H1 (cell line): ENCODE data around the gene PLXDC2. TPM values are rescaled to one million over a fixed set of nuclear protein-coding genes. Genes with fewer than 3 reads are reported as not detected.

Source experiments
- CTCF ChIA-PET: fragments of 300-600 bp; sonication (Branson Sonifier 250); formaldehyde crosslinking; loops from one replicate; lab custom pipeline; 2021; ENCODE audit not compliant: partially characterized antibody; lab: Charles Lee
- POLR2A ChIA-PET: fragments of 300-600 bp; sonication (Branson Sonifier 250); formaldehyde crosslinking; loops from one replicate; lab custom pipeline; 2021; ENCODE audit warnings: inconsistent platforms; ENCODE audit not compliant: partially characterized antibody; lab: Charles Lee
- DNase-seq, 2 experiments: peaks; one replicate each; pipeline versions ENCODE4 v3.0.0 to v3.0.0-alpha.2; 2010 to 2022; ENCODE audit warnings: low spot score in 2 of 2, low read depth in 1 of 2, mixed read lengths in 1 of 2
- FAIRE-seq: peaks from 2 replicates; lab custom pipeline; 2011; peaks lifted over from hg19 to GRCh38; lab: Jason Lieb, UNC
- H2AFZ ChIP-seq: 2 replicates; pipeline ENCODE4 v1.8.1; 2012; ENCODE audit warnings: low read length, inconsistent platforms
- H2AK5ac ChIP-seq: 2 replicates; pipeline ENCODE4 v1.6.1; 2013; ENCODE audit warnings: low read depth, low read length
- H2BK120ac ChIP-seq: replicated peaks from 2 replicates; pipeline ENCODE3; 2013; ENCODE audit warnings: low read depth, low read length, inconsistent platforms
- H2BK12ac ChIP-seq: 2 replicates; pipeline ENCODE4 v1.6.1; 2013; ENCODE audit warnings: low read depth, low read length
- H2BK15ac ChIP-seq: 2 replicates; pipeline ENCODE4 v1.6.1; 2013; ENCODE audit warnings: low read length
- H2BK20ac ChIP-seq: 2 replicates; pipeline ENCODE4 v1.6.1; 2013; ENCODE audit warnings: low read length
- H2BK5ac ChIP-seq: 2 replicates; pipeline ENCODE4 v1.6.1; 2013; ENCODE audit warnings: low read depth, low read length
- H3K14ac ChIP-seq: 2 replicates; pipeline ENCODE4 v1.6.1; 2013; ENCODE audit warnings: inconsistent platforms; ENCODE audit not compliant: insufficient read length
- H3K18ac ChIP-seq: 2 replicates; pipeline ENCODE4 v1.6.1; 2013; ENCODE audit warnings: low read length; ENCODE audit errors: extremely low read depth
- H3K23ac ChIP-seq: 2 replicates; pipeline ENCODE4 v1.6.1; 2013; ENCODE audit warnings: inconsistent platforms; ENCODE audit not compliant: insufficient read length
- H3K23me2 ChIP-seq: 2 replicates; pipeline ENCODE4 v1.6.1; 2013; ENCODE audit warnings: low read depth, low read length
- H3K27ac ChIP-seq: 2 replicates; pipeline ENCODE4 v1.6.1; 2011; ENCODE audit warnings: low read depth, low read length, inconsistent platforms
- H3K27me3 ChIP-seq, 4 experiments: replicated peaks in 1 of 4; 1 replicate in 1 of 4; 2 replicates in 3 of 4; pipeline versions ENCODE4 v1.6.1 to v1.8.1; 2011 to 2013; ENCODE audit warnings: low read length in 3 of 4, mild to moderate bottlenecking in 3 of 4, inconsistent platforms in 2 of 4, mixed read lengths in 2 of 4, moderate library complexity in 1 of 4; ENCODE audit not compliant: control insufficient read depth in 3 of 4, insufficient read depth in 3 of 4; ENCODE audit errors: extremely low read depth in 1 of 4
- H3K36me3 ChIP-seq, 4 experiments: 2 replicates each; pipeline versions ENCODE4 v1.6.1 to v1.8.1; 2011 to 2013; ENCODE audit warnings: mild to moderate bottlenecking in 4 of 4, low read length in 3 of 4, moderate library complexity in 2 of 4, control low read depth in 1 of 4, inconsistent platforms in 1 of 4; ENCODE audit not compliant: insufficient read depth in 4 of 4, control insufficient read depth in 2 of 4
- H3K4ac ChIP-seq: replicated peaks from 2 replicates; pipeline ENCODE3; 2013; ENCODE audit warnings: low read length, low read depth, mixed read lengths, inconsistent platforms; ENCODE audit not compliant: insufficient read length
- H3K4me1 ChIP-seq, 4 experiments: replicated peaks in 1 of 4; 1 replicate in 1 of 4; 2 replicates in 3 of 4; pipeline versions ENCODE4 v1.6.1 to v1.8.1; 2011 to 2013; ENCODE audit warnings: low read length in 3 of 4, inconsistent platforms in 2 of 4, mixed read lengths in 1 of 4; ENCODE audit not compliant: insufficient read depth in 4 of 4, control insufficient read depth in 3 of 4
- H3K4me2 ChIP-seq, 2 experiments: 2 replicates each; pipeline versions ENCODE4 v1.6.1 to v1.8.1; 2011 to 2013; ENCODE audit warnings: low read depth in 2 of 2, low read length in 2 of 2, control low read depth in 1 of 2, inconsistent platforms in 1 of 2, mild to moderate bottlenecking in 1 of 2; ENCODE audit not compliant: insufficient read depth in 1 of 2
- H3K4me3 ChIP-seq, 4 experiments: fragments of 200-600, 300-600 bp in 1 of 4; sonication (generic), shearing (Covaris generic), sonication (Bioruptor Twin) in 1 of 4; 2 replicates each; pipeline versions ENCODE4 v1.5.1 to v1.8.1; 2011 to 2016; ENCODE audit warnings: low read length in 4 of 4, low read depth in 3 of 4, control low read depth in 2 of 4, inconsistent platforms in 2 of 4, mild to moderate bottlenecking in 2 of 4, mixed read lengths in 1 of 4, moderate library complexity in 1 of 4; ENCODE audit not compliant: insufficient read depth in 2 of 4; ENCODE audit errors: extremely low read depth in 1 of 4
- H3K56ac ChIP-seq: replicated peaks from 2 replicates; pipeline ENCODE3; 2013; ENCODE audit warnings: low read depth, mild to moderate bottlenecking, mixed read lengths, low read length, inconsistent platforms; ENCODE audit not compliant: insufficient read length
- H3K79me1 ChIP-seq: 2 replicates; pipeline ENCODE4 v1.6.1; 2013; ENCODE audit warnings: low read depth, low read length, control low read depth
- H3K79me2 ChIP-seq, 2 experiments: 2 replicates each; pipeline versions ENCODE4 v1.6.1 to v1.8.1; 2012 to 2013; ENCODE audit warnings: low read length in 2 of 2, mild to moderate bottlenecking in 2 of 2, inconsistent platforms in 1 of 2; ENCODE audit not compliant: insufficient read depth in 2 of 2, control insufficient read depth in 1 of 2
- H3K9ac ChIP-seq, 4 experiments: replicated peaks in 1 of 4; 1 replicate in 1 of 4; 2 replicates in 3 of 4; pipeline versions ENCODE4 v1.6.1 to v1.8.1; 2011 to 2013; ENCODE audit warnings: low read depth in 3 of 4, low read length in 3 of 4, control low read depth in 2 of 4, mild to moderate bottlenecking in 2 of 4, moderate library complexity in 2 of 4, inconsistent platforms in 1 of 4; ENCODE audit errors: extremely low read depth in 1 of 4
- H3K9me3 ChIP-seq, 2 experiments: 2 replicates each; pipeline versions ENCODE4 v1.6.1 to v1.8.1; 2012 to 2013; ENCODE audit warnings: mild to moderate bottlenecking in 2 of 2, moderate library complexity in 2 of 2, control low read depth in 1 of 2, inconsistent platforms in 1 of 2, low read depth in 1 of 2, low read length in 1 of 2, mixed read lengths in 1 of 2; ENCODE audit not compliant: insufficient read depth in 2 of 2
- H4K20me1 ChIP-seq, 2 experiments: replicated peaks in 1 of 2; 2 replicates each; pipeline versions ENCODE3 to v1.8.1; 2011 to 2013; ENCODE audit warnings: inconsistent platforms in 2 of 2, low read length in 2 of 2, mild to moderate bottlenecking in 1 of 2; ENCODE audit not compliant: insufficient read depth in 2 of 2, control insufficient read depth in 1 of 2
- H4K5ac ChIP-seq: 2 replicates; pipeline ENCODE4 v1.6.1; 2013; ENCODE audit warnings: low read length, low read depth, mixed read lengths, inconsistent platforms; ENCODE audit not compliant: insufficient read length
- H4K8ac ChIP-seq: 2 replicates; pipeline ENCODE4 v1.8.0; 2013; ENCODE audit warnings: mild to moderate bottlenecking, moderate library complexity, low read length, inconsistent platforms; ENCODE audit not compliant: insufficient read depth; ENCODE audit errors: extremely low read depth
- H4K91ac ChIP-seq: replicated peaks from 2 replicates; pipeline ENCODE3; 2013; ENCODE audit warnings: low read length, mixed read lengths, inconsistent platforms; ENCODE audit not compliant: insufficient read length
- ASH2L ChIP-seq: fragments of 200-600, 300-600 bp; sonication (generic); IDR thresholded peaks from one replicate; pipeline ENCODE4 v1.7.1; 2017; ENCODE audit warnings: low read length
- EGR1 ChIP-seq: IDR thresholded peaks from 2 replicates; pipeline ENCODE4 v1.6.1; 2011; ENCODE audit warnings: low read depth, low read length, borderline replicate concordance
- MAFK ChIP-seq: IDR thresholded peaks from 2 replicates; pipeline ENCODE4 v1.6.1; 2012; ENCODE audit warnings: low read depth, mild to moderate bottlenecking, improper control_type of control experiment, low read length
- RAD21 ChIP-seq, 2 experiments: IDR thresholded peaks in 1 of 2; conservative IDR thresholded peaks in 1 of 2; 2 replicates each; pipeline ENCODE4 v1.6.1; 2011; ENCODE audit warnings: low read depth in 2 of 2, low read length in 2 of 2, improper control_type of control experiment in 1 of 2, inconsistent platforms in 1 of 2, mild to moderate bottlenecking in 1 of 2, moderate library complexity in 1 of 2
- ZNF274 ChIP-seq: IDR thresholded peaks from 2 replicates; pipeline ENCODE4 v1.7.0; 2012; ENCODE audit warnings: low read length, borderline replicate concordance; ENCODE audit errors: extremely low read depth
- WGBS, 2 experiments: shearing (Covaris generic) in 1 of 2; methylation state at CpG; one replicate each; pipeline versions ENCODE4 v1.1.6 to v1.1.7; 2013 to 2015; ENCODE audit warnings: low lambda C conversion rate in 2 of 2, mixed read lengths in 2 of 2, inconsistent platforms in 1 of 2, low coverage in 1 of 2, missing lambda C conversion rate in 1 of 2; ENCODE audit not compliant: insufficient replicate concordance in 2 of 2, insufficient coverage in 1 of 2, insufficient read length in 1 of 2; ENCODE audit errors: extremely low coverage in 1 of 2, missing lambda C conversion rate in 1 of 2; 5-methylcytosine and 5-hydroxymethylcytosine counted together
- polyA plus RNA-seq, 7 experiments: library from polyadenylated mRNA; depleted of rRNA in 3 of 7; stranded (reverse) in 5 of 7; unstranded in 2 of 7; fragments of >200 nt in 5 of 7; fragments of 200-250 nt in 2 of 7; gene quantifications; 1 replicate in 5 of 7; 2 replicates in 1 of 7; 4 replicates in 1 of 7; pipeline versions ENCODE4 v1.2.1 to v1.2.3, GENCODE V29; 2011 to 2013; ENCODE audit warnings: missing spikeins in 2 of 7, mixed read lengths in 2 of 7
- total RNA-seq: library from RNA; stranded (reverse); fragmentation: NEBNext Ultra II Directional; extraction: Animal tissue kit (Norgen Biotek cat#: 25700); gene quantifications from 2 replicates; pipeline ENCODE4 v1.2.1, GENCODE V29; 2021
- TF ChIP-seq, protein P1 (sequence below): IDR thresholded peaks from 2 replicates; pipeline ENCODE4 v1.6.1; 2011; ENCODE audit warnings: low read depth, mild to moderate bottlenecking, low read length; ENCODE audit not compliant: insufficient read depth

PLXDC2 gene
- total and polyA plus RNA-seq, 2 of the 8 experiments (the other 6 are each of a cell fraction or from before 2014, with no cell fraction given): 23.0 to 40.5 TPM

GRCh38 chr10:19917751-19918478 lies 101.7 kb downstream of the PLXDC2 start:
- H3K36me3 ChIP-seq: no peaks in the 10 kb centered on the region
- H4K5ac ChIP-seq: no peak overlapping the region
- no peaks in the 10 kb centered on the region; the same call in 1 of the 2 replicates for H3K23me2 ChIP-seq
- no peak overlapping the region for H2BK120ac ChIP-seq
- no peak overlapping the region for H4K91ac ChIP-seq
- H2BK5ac ChIP-seq: no peak overlapping the region
- peak overlapping the region; percentile 35 to 36; a peak in 2 of 4 replicates for H3K4me2 ChIP-seq
- H3K18ac ChIP-seq: no peak overlapping the region
- no peak for DNase-seq
- H2BK20ac ChIP-seq: no peak overlapping the region
- peaks cover 0 to 72% of the 10 kb centered on the region in 2 experiments; a peak in 2 of 4 replicates for H3K79me2 ChIP-seq
- POLR2A ChIA-PET: interaction anchor here (0.7 to 1.0 kb wide), 2 partner anchors 11 to 13 kb away, joined by 3 to 4 read pairs; no protein-coding TSS in a partner anchor
- no peak overlapping the region for H3K56ac ChIP-seq
- H2BK15ac ChIP-seq: no peak overlapping the region
- WGBS, 2 experiments: 73% methylated on average over 3 of the region's 3 CpGs; no CpG with 5 or more reads in 1 of the 2 experiments
- H3K9me3 ChIP-seq: no peaks in the 10 kb centered on the region
- no peak overlapping the region for H3K9ac ChIP-seq
- peak; percentile 79 for FAIRE-seq
- no peak overlapping the region for H4K8ac ChIP-seq
- peaks cover 0 to 17% (median 10%) of the 10 kb centered on the region in 4 experiments; a peak in 6 of 7 replicates for H3K4me1 ChIP-seq
- H3K14ac ChIP-seq: no peak overlapping the region
- no peak overlapping the region for H3K23ac ChIP-seq
- no peak overlapping the region; a peak in 1 of 8 replicates for H3K4me3 ChIP-seq
- no peaks in the 10 kb centered on the region; the same call in none of the 2 replicates for H3K79me1 ChIP-seq
- H2AK5ac ChIP-seq: no peak overlapping the region
- H3K4ac ChIP-seq: no peak overlapping the region
- H2AFZ ChIP-seq: no peak overlapping the region
- H4K20me1 ChIP-seq: no peaks in the 10 kb centered on the region
- no peak overlapping the region for H3K27ac ChIP-seq
- no peaks in the 10 kb centered on the region for H3K27me3 ChIP-seq
- CTCF ChIA-PET: interaction anchor here (1.1 kb wide), 1 partner anchor 14 kb away, joined by 5 read pairs; no protein-coding TSS in a partner anchor
- no peak overlapping the region for H2BK12ac ChIP-seq
- TF ChIP-seq ZNF274: no peak
- no peak for TF ChIP-seq EGR1
- TF ChIP-seq MAFK: no peak
- no peak for TF ChIP-seq RAD21 (IDR thresholded peaks at IDR 0.05 in 1 of 2, conservative IDR thresholded peaks at IDR 0.05 in 1 of 2; ENCODE audit: low read depth in 2 of 2, low read length in 2 of 2)
- TF ChIP-seq, protein P1, sequence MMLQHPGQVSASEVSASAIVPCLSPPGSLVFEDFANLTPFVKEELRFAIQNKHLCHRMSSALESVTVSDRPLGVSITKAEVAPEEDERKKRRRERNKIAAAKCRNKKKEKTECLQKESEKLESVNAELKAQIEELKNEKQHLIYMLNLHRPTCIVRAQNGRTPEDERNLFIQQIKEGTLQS: no peak
- no peak for TF ChIP-seq ASH2L
